T1000 (cell line): ENCODE measurements around the gene UBE2L6.

Experiments used
- DNase-seq: peaks from one replicate; lab custom pipeline; 2025; ENCODE audit warnings: mixed read lengths; lab: John Stamatoyannopoulos, UW

UBE2L6 gene

DNA sequence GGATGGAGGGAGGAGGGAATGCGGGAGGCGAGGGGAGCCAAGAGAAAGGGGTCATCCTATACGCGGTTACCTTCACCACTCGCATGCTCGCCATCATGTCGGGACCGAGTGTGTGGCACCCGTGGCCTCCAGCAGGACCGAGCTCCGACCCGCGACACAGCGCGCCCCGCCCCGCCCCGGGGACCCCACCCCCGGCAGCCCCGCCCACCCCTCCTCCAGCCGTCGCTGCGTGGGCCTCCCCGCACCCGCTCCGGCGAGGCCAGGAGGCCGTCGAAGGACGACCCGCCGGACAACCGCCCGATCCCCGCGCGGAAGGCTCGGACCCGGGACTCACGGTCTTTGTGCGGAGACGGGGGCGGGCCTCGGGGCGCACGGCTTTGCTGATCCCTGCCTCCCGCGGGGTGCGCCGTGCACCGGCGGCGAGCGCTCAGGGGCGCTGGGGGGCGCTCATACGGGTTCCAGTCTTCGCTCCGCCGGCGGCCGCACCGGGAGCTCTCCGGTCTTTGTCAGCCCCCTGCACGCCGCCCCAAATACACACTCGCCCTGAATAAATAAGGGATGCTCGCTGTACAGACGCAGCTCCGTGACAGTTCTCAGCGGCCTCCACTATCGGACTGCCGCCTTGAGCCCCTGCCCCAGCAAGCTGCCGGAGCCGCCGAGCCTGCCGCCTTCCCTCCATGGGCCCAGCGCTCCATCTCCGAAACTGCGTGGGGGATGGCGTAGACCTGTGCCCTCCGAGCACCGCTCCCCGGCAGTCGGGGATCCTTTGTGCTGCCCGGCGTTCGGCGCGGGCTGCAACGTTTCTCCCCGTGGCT, at the start of gene UBE2L6:
Gene UBE2L6 (minus strand): TSS at position 158 of the 815 bp plus-strand sequence. CDS start 61 bp downstream, at position 97.
- DNase-seq, result peak; percentile 63

DNA sequence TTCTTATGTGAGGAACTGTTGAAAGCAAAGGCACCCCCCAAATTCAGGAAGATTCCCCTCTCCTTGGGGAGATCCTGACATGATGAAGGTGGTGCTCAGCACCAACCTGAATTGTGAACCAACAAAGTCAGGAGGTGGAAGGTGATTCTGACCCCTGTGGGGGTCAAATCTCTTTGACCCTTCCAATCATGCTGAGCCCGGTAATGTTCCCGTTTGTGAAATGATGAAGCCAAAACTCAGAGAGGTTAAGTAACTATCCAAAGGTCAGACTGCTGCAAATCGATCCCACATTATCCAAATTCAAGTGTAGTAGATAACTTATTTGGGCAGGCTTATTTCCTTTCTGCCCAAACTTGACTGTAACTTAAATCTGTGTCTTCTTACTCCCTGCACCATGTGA, 49.1 kb upstream of the UBE2L6 start:
- DNase-seq, result no peak

DNA sequence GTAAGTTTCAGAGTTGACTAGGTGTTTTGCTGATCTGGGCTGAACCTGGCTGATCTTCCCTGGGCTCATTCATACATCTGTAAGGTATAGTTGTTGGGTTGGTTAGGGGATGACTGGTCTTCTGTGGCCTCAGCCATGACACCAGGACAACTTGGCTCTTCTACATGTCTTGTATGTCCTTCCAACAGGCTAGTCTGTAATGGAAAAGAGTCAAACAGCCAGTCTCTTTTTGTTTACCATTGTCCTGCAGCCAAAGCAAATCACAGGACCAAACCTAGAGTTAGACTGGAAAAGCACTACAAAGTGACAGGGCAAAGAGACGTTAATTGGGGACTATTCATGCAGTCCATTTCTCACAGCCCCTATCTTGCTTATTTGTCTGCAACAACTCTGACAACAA, 47.8 kb upstream of the UBE2L6 start:
- DNase-seq, result no peak

DNA sequence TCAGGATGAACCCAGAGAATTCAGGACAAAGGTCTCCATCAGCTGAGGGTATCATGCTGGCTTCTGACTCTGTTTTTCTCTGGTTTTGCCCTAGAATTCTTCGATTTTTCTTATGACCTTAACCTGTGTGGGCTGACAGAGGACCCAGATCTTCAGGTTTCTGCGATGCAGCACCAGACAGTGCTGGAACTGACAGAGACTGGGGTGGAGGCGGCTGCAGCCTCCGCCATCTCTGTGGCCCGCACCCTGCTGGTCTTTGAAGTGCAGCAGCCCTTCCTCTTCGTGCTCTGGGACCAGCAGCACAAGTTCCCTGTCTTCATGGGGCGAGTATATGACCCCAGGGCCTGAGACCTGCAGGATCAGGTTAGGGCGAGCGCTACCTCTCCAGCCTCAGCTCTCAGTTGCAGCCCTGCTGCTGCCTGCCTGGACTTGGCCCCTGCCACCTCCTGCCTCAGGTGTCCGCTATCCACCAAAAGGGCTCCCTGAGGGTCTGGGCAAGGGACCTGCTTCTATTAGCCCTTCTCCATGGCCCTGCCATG, 46.8 kb upstream of the UBE2L6 start:
- no peak for DNase-seq

DNA sequence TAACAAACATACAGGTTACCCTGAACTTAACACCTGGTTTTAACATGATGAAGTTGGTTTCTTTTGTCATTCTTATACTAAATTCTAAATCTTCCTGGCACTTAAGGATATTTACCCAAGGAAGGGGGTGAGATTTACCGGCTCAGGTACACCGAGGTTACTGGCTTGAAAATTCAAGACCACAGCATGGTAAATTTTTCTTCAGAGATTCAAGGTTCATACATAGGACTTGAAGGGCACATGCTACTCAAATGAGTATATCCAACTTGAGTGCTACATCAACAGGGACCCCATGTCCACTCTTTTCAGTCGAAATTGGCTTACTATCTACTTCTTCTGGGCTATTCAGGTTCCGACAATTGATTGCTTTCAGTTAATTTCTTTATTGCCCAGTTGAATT, 42.7 kb upstream of the UBE2L6 start:
- DNase-seq, result no peak

DNA sequence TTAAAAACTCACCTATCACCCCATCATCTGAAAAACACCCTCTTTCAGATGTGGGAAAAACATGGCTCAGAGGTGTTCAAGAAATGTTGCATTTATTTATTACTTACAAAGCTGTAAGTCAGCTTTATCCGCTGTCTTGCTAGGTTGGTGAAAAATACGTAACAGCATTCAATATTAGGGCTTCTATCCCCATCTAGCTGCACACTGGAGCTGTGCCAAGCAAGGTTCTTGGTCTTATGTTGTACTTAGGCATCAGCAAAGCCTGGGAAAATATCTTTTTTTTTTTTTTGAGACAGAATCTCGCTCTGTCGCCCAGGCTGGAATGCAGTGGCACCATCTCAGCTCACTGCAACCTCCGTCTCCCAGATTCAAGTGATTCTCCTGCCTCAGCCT, 37.6 kb upstream of the UBE2L6 start:
- no peak for DNase-seq

DNA sequence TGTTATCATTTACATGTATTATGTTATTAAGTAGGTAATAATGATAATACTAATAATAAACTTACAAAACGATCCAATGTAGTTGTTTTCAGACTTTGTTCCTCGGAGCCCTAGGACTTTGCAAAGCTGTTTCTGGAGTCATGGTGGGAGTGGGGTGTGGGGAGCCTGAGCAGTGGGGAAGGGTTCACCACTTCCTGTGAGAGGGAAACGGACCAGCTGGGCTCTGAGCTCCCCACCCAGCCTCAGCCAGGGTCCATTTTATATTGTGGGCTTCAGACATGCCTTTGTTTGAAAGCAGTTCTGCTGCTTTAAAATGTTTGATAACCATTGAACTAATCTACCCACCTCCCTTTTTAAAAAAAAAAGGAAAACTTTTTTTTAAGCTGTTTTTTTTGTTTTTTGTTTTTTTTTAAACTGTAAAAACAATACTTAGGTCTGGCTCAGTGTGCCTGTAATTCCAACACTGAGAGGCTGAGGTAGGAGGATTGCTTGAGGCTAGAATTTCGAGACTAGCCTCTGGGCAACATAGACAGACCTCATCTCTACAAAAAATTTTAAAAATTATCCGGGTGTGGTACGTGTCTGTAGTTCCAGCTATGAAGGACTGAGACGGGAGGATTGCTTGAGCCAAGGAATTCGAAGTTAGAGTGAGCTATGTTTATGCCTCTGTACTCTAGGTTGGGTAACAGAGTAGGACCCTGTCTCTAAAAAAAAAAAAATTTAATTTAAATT, 37.0 kb upstream of the UBE2L6 start:
- no peak for DNase-seq

DNA sequence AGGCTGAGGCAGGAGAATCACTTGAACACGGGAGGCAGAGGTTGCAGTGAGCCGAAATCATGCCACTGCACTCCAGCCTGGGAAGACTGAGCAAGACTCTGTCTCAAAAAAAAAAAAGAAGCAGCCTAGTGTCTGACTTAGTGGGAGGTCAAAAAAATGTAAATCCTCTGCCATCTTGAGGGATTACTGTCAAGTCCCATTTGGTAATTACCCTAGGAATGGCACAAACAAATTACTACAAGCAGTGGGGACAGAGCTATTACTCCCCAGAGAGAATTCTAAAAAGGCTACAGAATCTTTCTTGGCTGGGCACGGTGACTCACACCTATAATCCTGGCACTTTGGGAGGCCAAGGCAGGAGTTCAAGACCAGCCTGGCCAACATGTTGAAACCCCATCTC, 33.8 kb upstream of the UBE2L6 start:
- no peak for DNase-seq

DNA sequence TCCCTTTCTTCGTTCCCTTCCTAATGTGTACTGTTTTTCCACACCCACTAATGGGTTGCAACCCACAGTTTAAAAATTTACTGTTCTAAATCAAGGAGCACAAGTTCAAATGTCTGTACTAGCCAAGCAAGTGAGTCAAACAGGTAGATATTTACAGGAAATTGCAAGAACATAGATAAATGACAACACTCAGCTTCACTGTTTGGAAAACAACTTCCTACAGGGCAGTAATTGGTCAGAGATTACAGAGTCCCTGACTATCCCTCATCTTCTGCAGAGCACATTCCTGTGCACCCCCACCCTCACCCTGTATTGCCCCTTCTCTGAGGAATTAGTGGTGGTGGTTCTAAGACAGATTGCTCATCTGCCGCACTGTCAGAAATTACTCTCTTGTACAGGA, 31.9 kb upstream of the UBE2L6 start:
- no peak for DNase-seq

DNA sequence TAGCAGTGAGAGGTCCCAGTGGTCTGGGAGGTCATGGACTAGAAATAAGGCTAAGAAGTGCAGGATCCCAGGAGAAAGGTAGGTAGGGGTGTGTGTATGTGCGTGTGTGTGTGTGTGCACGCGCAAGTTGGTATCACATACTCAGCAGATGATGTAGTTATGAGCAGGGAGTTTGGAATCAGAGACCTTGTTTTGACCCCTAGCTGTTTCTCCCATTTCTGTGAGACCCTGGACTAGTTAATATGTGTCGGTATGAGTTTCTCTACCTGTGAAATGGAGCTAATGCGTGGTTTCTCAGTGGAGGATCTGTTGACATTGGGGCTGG, 31.3 kb upstream of the UBE2L6 start:
- DNase-seq, result no peak

DNA sequence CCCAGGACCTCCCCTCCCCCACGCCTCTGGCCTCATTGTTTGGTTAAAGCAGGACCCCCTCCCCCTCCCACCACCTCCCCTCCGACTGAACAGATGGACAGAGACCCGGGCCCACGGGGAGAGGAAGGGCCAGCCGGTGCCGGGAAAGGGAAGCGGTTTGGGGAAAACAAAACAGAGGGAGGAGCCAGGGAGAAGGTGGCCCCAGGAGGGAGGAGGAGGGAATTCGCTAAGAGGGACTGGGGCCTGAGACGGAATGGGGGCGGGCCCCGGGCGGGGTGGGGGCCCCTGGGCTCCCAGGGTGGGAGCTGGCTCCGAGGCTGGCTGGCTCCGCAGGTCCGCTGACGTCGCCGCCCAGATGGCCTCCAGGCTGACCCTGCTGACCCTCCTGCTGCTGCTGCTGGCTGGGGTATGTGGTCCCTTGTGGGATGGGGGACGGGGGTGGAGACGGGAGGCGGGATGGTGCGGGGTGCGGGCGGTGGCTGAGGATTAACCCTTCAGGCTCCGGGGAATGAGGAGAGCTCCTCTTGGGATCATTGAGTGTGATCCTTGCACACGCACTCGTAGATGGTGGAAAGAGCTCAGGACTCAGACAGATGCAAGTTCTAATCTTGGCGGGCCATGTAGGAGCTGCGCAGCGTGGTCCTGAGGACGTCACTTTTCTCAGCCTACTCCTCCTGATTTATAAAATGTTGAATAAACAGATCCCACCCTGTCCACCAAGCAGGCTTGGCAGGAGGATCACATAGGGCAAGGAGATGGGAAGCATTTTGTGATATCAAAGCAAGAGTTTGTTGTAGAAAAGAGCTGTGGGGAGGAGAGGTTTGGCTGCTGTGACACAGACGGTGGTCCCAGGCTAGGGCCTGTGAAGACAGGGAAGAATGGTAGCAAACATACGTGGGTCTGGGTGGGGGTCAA, 30.7 kb upstream of the UBE2L6 start:
- DNase-seq, result no peak

DNA sequence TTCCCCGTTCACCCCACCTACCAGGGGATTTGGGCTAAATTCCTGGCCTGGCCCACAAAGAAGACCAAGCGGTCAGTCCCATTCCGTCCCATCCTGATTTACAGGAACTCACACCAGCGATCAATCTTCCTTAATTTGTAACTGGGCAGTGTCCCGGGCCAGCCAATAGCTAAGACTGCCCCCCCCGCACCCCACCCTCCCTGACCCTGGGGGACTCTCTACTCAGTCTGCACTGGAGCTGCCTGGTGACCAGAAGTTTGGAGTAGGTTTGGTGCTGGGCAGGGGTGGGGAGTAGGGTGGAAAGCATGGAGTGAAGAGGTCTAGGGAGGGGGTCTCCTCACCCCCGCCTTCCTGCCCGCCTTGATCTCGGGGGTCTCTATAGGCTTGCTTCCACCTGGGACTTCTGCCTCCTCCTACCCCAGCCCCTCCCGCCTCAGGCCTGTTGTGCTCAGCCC, 30.0 kb upstream of the UBE2L6 start, which contains the start of gene SERPING1:
Gene SERPING1 (plus strand): TSS at position 225 of the 455 bp plus-strand sequence. CDS start 586 bp downstream, outside the sequence.
- DNase-seq, result no peak

DNA sequence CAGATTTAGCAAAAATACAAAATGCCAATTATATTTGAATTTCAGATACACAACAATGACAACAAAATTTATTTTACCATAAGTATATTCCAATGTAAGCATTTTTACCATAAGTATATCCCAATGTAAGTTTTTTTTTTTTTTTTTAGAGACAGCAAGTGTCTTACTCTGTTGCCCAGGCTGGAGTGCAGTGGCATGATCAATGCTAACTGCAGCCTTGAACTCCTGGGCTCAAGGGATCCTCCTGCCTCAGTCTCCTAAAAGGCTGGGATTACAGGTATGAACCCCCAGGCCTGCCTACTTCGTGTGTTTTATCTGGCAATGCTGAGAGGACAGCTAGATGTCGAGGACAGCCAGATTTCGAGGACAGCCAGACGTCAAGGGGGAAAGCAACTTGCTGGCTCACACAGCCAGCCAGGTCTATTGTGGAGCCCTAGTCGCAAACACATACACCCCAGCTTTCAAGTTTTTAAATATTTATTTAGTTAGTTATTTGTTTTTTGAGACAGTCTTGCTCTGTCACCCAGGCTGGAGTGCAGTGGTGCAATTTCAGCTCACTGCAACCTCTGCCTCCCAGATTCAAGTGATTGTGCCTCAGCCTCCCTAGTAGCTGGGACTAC, 28.9 kb upstream of the UBE2L6 start:
- DNase-seq, result no peak

DNA sequence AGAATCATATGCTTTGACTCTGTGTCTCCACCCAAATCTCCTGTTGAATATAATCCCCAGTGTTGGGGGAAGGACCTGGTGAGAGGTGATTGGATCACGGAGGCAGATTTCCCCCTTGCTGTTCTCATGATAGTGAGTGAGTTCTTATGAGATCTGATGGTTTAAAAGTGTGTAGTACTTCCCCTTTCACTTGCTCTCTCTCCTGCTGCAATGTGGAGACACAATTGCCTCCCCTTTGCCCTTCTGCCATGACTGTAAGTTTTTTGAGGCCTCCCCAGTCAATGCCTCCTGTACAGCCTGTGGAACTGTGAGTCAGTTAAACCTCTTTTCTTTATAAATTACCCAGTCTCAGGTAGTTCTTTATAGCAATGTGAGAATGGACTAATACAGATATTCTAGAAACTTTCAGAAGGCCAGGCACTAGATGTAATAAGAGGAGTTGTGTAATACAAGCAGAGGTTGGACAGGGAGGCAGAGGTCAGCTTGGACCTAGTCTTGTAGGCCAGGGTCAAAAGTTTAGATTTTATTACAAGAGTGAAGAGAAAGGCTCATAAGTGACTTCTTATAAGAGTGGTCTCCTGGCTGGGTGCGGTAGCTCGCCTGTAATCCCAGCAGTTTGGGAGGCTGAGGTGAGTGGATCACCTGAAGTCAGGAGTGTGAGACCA, 20.7 kb upstream of the UBE2L6 start:
- no peak for DNase-seq

DNA sequence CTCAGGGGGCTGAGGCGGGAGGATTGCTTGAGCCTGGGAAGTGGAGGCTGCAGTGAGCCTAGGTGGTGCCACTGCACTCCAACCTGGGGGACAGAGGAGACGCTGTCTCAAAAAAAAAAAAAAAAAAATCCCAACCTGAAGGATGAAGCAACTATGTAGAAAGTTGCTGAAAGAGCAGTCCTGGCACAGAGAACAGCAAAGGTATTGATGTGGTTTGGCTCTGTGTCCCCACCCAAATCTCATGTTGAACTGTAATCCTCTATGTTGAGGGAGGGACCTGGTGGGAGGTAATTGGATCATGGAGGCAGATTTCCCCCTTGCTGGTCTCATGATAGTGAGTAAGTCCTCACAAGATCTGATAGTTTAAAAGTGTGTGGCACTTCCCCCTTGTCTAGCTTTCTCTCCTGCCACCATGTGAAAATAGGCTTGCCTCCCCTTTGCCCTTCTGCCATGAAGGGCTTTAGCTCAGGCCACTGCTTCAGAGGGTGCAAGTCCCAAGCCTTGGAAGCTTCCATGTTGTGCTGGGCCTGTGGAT, 19.3 kb upstream of the UBE2L6 start:
- no peak for DNase-seq

DNA sequence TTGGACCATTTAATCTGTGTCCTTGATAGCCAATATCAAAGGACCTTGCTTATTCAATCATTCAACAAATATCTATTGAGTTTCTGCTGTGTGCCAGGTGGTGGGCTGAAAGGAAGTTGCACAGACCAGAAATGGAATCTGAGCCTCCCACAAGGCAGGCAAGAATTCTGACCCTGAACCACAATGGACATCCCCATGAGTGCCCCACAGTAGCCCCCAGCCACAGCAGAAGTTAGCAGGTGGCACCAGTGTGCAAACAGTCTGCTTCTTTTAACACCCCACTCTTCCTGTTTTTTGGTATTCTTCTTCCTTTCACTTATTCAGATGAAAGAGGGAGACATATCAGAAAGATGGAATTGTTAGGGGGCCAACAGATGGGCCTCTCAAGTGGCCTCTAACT, 17.8 kb upstream of the UBE2L6 start:
- DNase-seq, result no peak

DNA sequence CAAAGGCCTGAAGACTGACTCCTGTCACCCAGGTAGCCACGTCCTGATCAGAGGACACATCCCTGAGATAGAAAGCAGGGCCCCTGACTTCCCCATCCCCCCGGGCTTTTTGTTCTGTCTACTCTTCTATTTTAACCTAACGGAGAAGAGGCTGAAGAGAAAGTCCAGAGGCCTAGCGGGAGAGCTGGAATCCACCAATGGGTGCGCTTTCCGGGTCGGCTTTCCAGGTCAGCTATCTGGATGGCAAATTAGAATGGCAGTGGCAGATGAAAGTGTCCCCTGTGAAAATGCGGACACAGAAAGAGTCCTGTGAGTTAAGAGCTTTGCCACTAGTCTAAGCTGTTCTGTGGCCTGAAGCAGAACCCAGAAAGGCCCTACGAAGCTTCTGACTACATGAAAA, 16.9 kb upstream of the UBE2L6 start:
- DNase-seq, result no peak

DNA sequence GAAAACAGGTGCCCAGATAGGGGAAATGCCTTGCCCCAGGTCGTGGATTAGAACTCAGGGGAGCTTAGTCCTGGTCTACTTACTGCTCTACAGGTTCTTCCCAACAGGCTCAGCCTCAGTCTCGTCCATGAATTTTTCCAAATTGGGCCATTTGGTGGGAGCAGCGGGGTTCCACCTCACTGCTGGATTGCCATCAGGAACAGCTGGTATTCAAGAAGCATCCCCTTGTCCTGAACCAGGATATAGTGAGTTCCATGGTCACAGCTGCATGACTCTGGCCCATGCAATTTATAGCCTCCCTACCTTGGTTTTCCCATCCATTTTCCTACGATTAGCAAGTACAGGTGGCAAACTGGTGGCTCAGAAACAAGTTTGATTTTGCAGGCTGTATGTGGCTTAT, 6.6 kb upstream of the UBE2L6 start:
- DNase-seq, result no peak

DNA sequence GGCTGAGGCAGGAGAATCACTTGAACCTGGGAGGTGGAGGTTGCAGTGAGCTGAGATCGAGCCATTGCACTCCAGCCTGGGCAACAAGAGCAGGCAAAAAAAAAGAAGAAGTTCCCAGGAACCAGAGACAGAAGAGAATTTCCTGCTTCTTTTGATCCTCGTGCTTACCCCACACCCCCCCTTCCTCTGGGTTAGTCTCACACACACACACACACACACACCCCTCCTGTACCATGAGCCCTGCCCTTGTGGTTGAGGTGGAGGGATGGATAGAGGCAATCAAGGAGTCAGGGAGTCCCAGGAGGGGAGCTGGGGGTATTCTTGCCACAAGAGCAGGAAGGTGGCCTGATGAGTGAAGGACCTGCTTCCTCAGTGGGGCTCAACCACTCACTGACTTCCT, 4.1 kb upstream of the UBE2L6 start:
- DNase-seq, result no peak

DNA sequence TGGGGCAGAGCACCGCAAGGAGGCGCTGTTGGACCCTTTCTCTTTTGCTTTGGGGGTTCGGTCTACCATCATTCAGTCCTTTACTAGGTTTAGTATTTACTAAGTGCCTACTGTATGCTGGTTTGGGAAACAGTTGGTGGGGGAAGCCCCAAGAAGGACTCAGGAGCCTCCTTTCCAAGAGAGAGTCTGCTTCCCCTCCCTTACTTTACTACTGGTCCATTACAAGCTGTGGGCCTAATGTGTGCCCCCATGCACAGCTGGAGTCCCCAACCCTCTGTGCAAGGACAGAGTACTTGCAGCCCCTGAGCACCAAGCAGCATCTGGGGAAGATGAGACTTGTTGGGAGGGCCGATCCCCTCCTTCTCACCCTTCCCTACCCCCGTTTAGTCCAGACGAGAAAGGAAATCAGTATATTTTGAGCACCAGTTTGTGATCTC, 876 bp upstream of the UBE2L6 start:
- DNase-seq, result no peak
